ENCODE results near the gene IPO9.

DNA sequence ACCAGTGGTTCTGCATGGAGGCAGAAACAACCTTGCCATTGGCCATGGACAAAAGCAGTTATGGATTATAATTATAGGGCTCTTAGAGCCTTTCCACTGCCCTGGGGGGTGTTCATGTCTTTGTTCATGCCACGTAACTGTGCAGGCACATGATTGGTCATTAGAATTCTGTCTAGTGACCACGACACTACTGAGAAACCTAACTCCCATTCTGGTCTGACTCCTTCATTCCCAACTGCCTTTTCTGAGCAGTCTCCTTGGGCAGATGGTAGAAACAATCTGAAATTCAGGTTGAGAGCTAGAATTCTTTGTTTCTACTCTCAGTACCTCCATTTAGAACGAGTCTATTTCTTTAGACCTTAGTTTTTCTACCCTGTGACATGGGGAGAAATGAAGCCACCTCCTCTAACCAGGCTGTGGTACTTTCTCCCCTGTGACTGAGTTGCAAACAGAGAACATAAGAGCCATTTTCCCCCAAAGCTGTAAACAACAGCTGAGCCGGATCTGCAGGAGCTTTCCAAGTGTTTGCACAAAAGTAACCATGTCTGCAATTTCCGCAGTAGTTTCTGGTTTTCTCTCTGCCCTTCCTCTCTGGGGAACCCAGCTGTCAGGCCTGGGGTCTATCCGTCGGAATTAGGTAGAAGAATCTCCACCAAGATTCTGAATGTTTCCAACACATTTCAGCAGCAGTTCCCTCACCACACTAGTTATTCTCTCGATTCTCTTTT lies 37.7 kb upstream of the IPO9 start:
- TF ChIP-seq, protein P1, sequence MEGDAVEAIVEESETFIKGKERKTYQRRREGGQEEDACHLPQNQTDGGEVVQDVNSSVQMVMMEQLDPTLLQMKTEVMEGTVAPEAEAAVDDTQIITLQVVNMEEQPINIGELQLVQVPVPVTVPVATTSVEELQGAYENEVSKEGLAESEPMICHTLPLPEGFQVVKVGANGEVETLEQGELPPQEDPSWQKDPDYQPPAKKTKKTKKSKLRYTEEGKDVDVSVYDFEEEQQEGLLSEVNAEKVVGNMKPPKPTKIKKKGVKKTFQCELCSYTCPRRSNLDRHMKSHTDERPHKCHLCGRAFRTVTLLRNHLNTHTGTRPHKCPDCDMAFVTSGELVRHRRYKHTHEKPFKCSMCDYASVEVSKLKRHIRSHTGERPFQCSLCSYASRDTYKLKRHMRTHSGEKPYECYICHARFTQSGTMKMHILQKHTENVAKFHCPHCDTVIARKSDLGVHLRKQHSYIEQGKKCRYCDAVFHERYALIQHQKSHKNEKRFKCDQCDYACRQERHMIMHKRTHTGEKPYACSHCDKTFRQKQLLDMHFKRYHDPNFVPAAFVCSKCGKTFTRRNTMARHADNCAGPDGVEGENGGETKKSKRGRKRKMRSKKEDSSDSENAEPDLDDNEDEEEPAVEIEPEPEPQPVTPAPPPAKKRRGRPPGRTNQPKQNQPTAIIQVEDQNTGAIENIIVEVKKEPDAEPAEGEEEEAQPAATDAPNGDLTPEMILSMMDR (IDR thresholded peaks at IDR 0.05): no peak
- TF ChIP-seq POLR2AphosphoS5 (IDR thresholded peaks at IDR 0.05) (no peak), POLR2A (IDR thresholded peaks at IDR 0.05) (no peak)

All from prostate gland (tissue), 2 donors.